ENCODE results near the gene NOTO. TPM values are rescaled to one million over a fixed set of nuclear protein-coding genes. Genes with fewer than 3 reads are reported as not detected.
"Not testable (repeated sequence)": the region's sequence is repeated elsewhere in the genome, so short reads cannot be mapped to it uniquely, and the experiment has no call there.

NOTO gene
- total RNA-seq, 1 donor from 2014 or later = not detected

GRCh38 chr2:73170341-73170740 lies 32.0 kb upstream of the NOTO start:
- H3K4me3 Mint-ChIP-seq (ENCODE audit: unreplicated experiment); H3K4me1 Mint-ChIP-seq (ENCODE audit: low read depth, unreplicated experiment); H3K27ac Mint-ChIP-seq (ENCODE audit: unreplicated experiment); H3K36me3 Mint-ChIP-seq (ENCODE audit: unreplicated experiment); DNase-seq; H3K9me3 Mint-ChIP-seq (ENCODE audit: unreplicated experiment): not testable (repeated sequence)
- peaks cover 15% of the 10 kb centered on the region for H3K27me3 Mint-ChIP-seq (ENCODE audit: unreplicated experiment)

- Mint-ChIP-seq H3K36me3 (ENCODE audit: unreplicated experiment) (no peaks in the 10 kb centered on the region), H3K4me1 (ENCODE audit: low read depth, unreplicated experiment) (peaks cover 2% of the 10 kb centered on the region), H3K9me3 (ENCODE audit: unreplicated experiment) (no peaks in the 10 kb centered on the region), H3K27me3 (ENCODE audit: unreplicated experiment) (peaks cover 29% of the 10 kb centered on the region), H3K27ac (ENCODE audit: unreplicated experiment) (no peak overlapping the region), H3K4me3 (ENCODE audit: unreplicated experiment) (no peak overlapping the region)
- DNase-seq = no peak
- no peak for TF ChIP-seq CTCF (IDR thresholded peaks at IDR 0.05; ENCODE audit: partially characterized antibody, unreplicated experiment)
Measured at GRCh38 chr2:73172963-73173362, 29.4 kb upstream of the NOTO start.

GRCh38 chr2:73173781-73174180 lies 28.6 kb upstream of the NOTO start:
- H3K9me3 Mint-ChIP-seq (ENCODE audit: unreplicated experiment) = no peaks in the 10 kb centered on the region
- no peak for DNase-seq
- H3K27me3 Mint-ChIP-seq (ENCODE audit: unreplicated experiment) = peaks cover 29% of the 10 kb centered on the region
- no peak overlapping the region for H3K4me3 Mint-ChIP-seq (ENCODE audit: unreplicated experiment)
- peaks cover 2% of the 10 kb centered on the region for H3K4me1 Mint-ChIP-seq (ENCODE audit: low read depth, unreplicated experiment)
- TF ChIP-seq CTCF (IDR thresholded peaks at IDR 0.05; ENCODE audit: partially characterized antibody, unreplicated experiment) = no peak
- no peaks in the 10 kb centered on the region for H3K36me3 Mint-ChIP-seq (ENCODE audit: unreplicated experiment)
- H3K27ac Mint-ChIP-seq (ENCODE audit: unreplicated experiment) = no peak overlapping the region

GRCh38 chr2:73174244-73174643 lies 28.1 kb upstream of the NOTO start:
- no peak for TF ChIP-seq CTCF (IDR thresholded peaks at IDR 0.05; ENCODE audit: partially characterized antibody, unreplicated experiment)
- Mint-ChIP-seq H3K9me3 (ENCODE audit: unreplicated experiment) (no peaks in the 10 kb centered on the region), H3K4me3 (ENCODE audit: unreplicated experiment) (no peak overlapping the region), H3K4me1 (ENCODE audit: low read depth, unreplicated experiment) (peaks cover 2% of the 10 kb centered on the region), H3K27ac (ENCODE audit: unreplicated experiment) (no peak overlapping the region), H3K36me3 (ENCODE audit: unreplicated experiment) (no peaks in the 10 kb centered on the region), H3K27me3 (ENCODE audit: unreplicated experiment) (peaks cover 29% of the 10 kb centered on the region)
- no peak for DNase-seq

- no peaks in the 10 kb centered on the region for H3K36me3 Mint-ChIP-seq (ENCODE audit: unreplicated experiment)
- peaks cover 2% of the 10 kb centered on the region for H3K4me1 Mint-ChIP-seq (ENCODE audit: low read depth, unreplicated experiment)
- peaks cover 31% of the 10 kb centered on the region for H3K27me3 Mint-ChIP-seq (ENCODE audit: unreplicated experiment)
- peak overlapping the region; percentile 30 for H3K4me3 Mint-ChIP-seq (ENCODE audit: unreplicated experiment)
- H3K27ac Mint-ChIP-seq (ENCODE audit: unreplicated experiment) = no peak overlapping the region
- no peak for DNase-seq
- no peak for TF ChIP-seq CTCF (IDR thresholded peaks at IDR 0.05; ENCODE audit: partially characterized antibody, unreplicated experiment)
- H3K9me3 Mint-ChIP-seq (ENCODE audit: unreplicated experiment) = no peaks in the 10 kb centered on the region
Measured at GRCh38 chr2:73174941-73175662, 27.3 kb upstream of the NOTO start.
